SK-N-SH (cell line): ENCODE results near the gene SLC6A8. TPM values are rescaled to one million over a fixed set of nuclear protein-coding genes. Genes with fewer than 3 reads are reported as not detected.
A peak's percentile ranks its signal among the peaks of the same experiment; 100 is the strongest.

ENCODE experiments used
- CTCF ChIA-PET: fragments of 300-600, 350-600 bp; formaldehyde crosslinking; extraction: SDS; loops from one replicate; lab custom pipeline; 2021; lab: Yijun Ruan, JAX
- POLR2A ChIA-PET: fragments of 350-600 bp; sonication (Branson Sonifier 250); formaldehyde crosslinking; extraction: SDS; loops from one replicate; lab custom pipeline; 2020; ENCODE audit warnings: antibody characterized with exemption, inconsistent platforms; lab: Yijun Ruan, JAX
- DNase-seq: peaks from one replicate; pipeline ENCODE4 v3.0.0; 2012
- H2AFZ ChIP-seq: fragments of 200-600 bp; sonication (generic); 2 replicates; pipeline ENCODE4 v1.8.1; 2016; ENCODE audit warnings: antibody characterized with exemption, mild to moderate bottlenecking, low read depth
- H3F3A ChIP-seq: fragments of 200-600 bp; sonication (generic); replicated peaks from 2 replicates; pipeline ENCODE3; 2016; ENCODE audit warnings: antibody characterized with exemption, mild to moderate bottlenecking; ENCODE audit not compliant: insufficient read depth
- H3K27ac ChIP-seq, 2 experiments: fragments of 200-500 bp in 1 of 2; fragments of 200-600 bp in 1 of 2; sonication (Bioruptor generic) in 1 of 2; sonication (generic), shearing (Covaris generic) in 1 of 2; 2 replicates each; pipeline versions ENCODE4 v1.5.1 to v1.6.1; 2014 to 2016; ENCODE audit warnings: low read depth in 2 of 2, inconsistent platforms in 1 of 2, low read length in 1 of 2, mild to moderate bottlenecking in 1 of 2, mixed read lengths in 1 of 2
- H3K27me3 ChIP-seq: fragments of 200-600 bp; sonication (generic), shearing (Covaris generic); 2 replicates; pipeline ENCODE4 v1.6.1; 2016; ENCODE audit warnings: mixed run types; ENCODE audit not compliant: insufficient read depth
- H3K36me3 ChIP-seq, 2 experiments: fragments of 200-500 bp in 1 of 2; fragments of 200-600 bp in 1 of 2; sonication (Bioruptor generic) in 1 of 2; sonication (generic) in 1 of 2; replicated peaks in 1 of 2; 2 replicates each; pipeline versions ENCODE3 to v1.5.1; 2014 to 2016; ENCODE audit warnings: low read length in 1 of 2, mild to moderate bottlenecking in 1 of 2; ENCODE audit not compliant: insufficient read depth in 2 of 2, control insufficient read depth in 1 of 2
- H3K4me1 ChIP-seq, 2 experiments: fragments of 200-500 bp in 1 of 2; fragments of 200-600 bp in 1 of 2; sonication (Bioruptor generic) in 1 of 2; sonication (generic), shearing (Covaris generic) in 1 of 2; 2 replicates each; pipeline versions ENCODE4 v1.5.1 to v1.6.1; 2014 to 2016; ENCODE audit warnings: low read depth in 1 of 2, low read length in 1 of 2, mixed run types in 1 of 2; ENCODE audit not compliant: insufficient read depth in 2 of 2, control insufficient read depth in 1 of 2
- H3K4me2 ChIP-seq: fragments of 200-600 bp; sonication (generic), shearing (Covaris generic); 2 replicates; pipeline ENCODE4 v1.6.1; 2017; ENCODE audit warnings: mixed run types
- H3K4me3 ChIP-seq, 2 experiments: fragments of 200-500 bp in 1 of 2; fragments of 200-600 bp in 1 of 2; sonication (Bioruptor generic) in 1 of 2; sonication (generic), shearing (Covaris generic) in 1 of 2; 2 replicates each; pipeline versions ENCODE4 v1.5.1 to v1.8.1; 2014 to 2016; ENCODE audit warnings: low read depth in 2 of 2, inconsistent platforms in 1 of 2, low read length in 1 of 2, mild to moderate bottlenecking in 1 of 2, mixed read lengths in 1 of 2, moderate library complexity in 1 of 2
- H3K79me2 ChIP-seq: fragments of 200-600 bp; sonication (generic); 2 replicates; pipeline ENCODE4 v1.8.1; 2017; ENCODE audit warnings: mild to moderate bottlenecking; ENCODE audit not compliant: insufficient read depth
- H3K9ac ChIP-seq: fragments of 200-600 bp; sonication (generic); 2 replicates; pipeline ENCODE4 v1.6.1; 2017; ENCODE audit warnings: mixed run types
- H3K9me2 ChIP-seq: fragments of 200-600 bp; sonication (generic); 2 replicates; pipeline ENCODE4 v1.6.1; 2017; ENCODE audit warnings: mixed run types
- H3K9me3 ChIP-seq: fragments of 200-600 bp; sonication (generic); 2 replicates; pipeline ENCODE4 v1.6.1; 2017; ENCODE audit warnings: mixed run types, mild to moderate bottlenecking, moderate library complexity
- H4K20me1 ChIP-seq: fragments of 200-600 bp; sonication (generic); 2 replicates; pipeline ENCODE4 v1.6.1; 2017; ENCODE audit warnings: mild to moderate bottlenecking, mixed run types; ENCODE audit not compliant: insufficient read depth
- CHD2 ChIP-seq: fragments of 150-350 bp; IDR thresholded peaks from 2 replicates; pipeline ENCODE4 v1.6.1; 2018; ENCODE audit warnings: low read length; ENCODE audit not compliant: partially characterized antibody
- ELF1 ChIP-seq: IDR thresholded peaks from 2 replicates; pipeline ENCODE4 v1.4.0; 2012
- EZH2phosphoT487 ChIP-seq: fragments of 200-600 bp; sonication (generic); IDR thresholded peaks from 2 replicates; pipeline ENCODE4 v1.6.1; 2017; ENCODE audit warnings: low read depth, mixed run types, mild to moderate bottlenecking, antibody characterized with exemption, moderate library complexity, borderline replicate concordance
- FOXJ3 ChIP-seq: sonication (generic); formaldehyde crosslinking; IDR thresholded peaks from 2 replicates; pipeline ENCODE4 v1.5.1; 2020; ENCODE audit warnings: mild to moderate bottlenecking, missing genetic modification reagents
- JUND ChIP-seq: IDR thresholded peaks from 2 replicates; pipeline ENCODE4 v1.4.0; 2012
- RCOR1 ChIP-seq: fragments of 150-350 bp; IDR thresholded peaks from 2 replicates; pipeline ENCODE4 v1.6.1; 2017; ENCODE audit warnings: antibody characterized with exemption, low read length
- TCF12 ChIP-seq: IDR thresholded peaks from 2 replicates; pipeline ENCODE4 v1.4.0; 2012
- TEAD4 ChIP-seq: IDR thresholded peaks from 2 replicates; pipeline ENCODE4 v1.4.0; 2012; ENCODE audit warnings: mild to moderate bottlenecking, borderline replicate concordance; ENCODE audit not compliant: insufficient read depth
- YY1 ChIP-seq: IDR thresholded peaks from 2 replicates; pipeline ENCODE4 v1.4.0; 2012; ENCODE audit warnings: low read depth, mild to moderate bottlenecking
- WGBS: methylation state at CpG from one replicate; pipeline ENCODE4 v1.1.6; 2017; ENCODE audit warnings: low lambda C conversion rate; 5-methylcytosine and 5-hydroxymethylcytosine counted together
- polyA plus RNA-seq, 3 experiments: library from polyadenylated mRNA; depleted of rRNA; stranded (reverse); fragments of >200 nt; gene quantifications; 2 replicates each; pipeline ENCODE4 v1.2.3, GENCODE V29; 2012
- TF ChIP-seq, protein P1 (sequence below): IDR thresholded peaks from 2 replicates; pipeline ENCODE4 v1.4.0; 2012; ENCODE audit warnings: low read depth
- TF ChIP-seq, protein P2 (sequence below): fragments of 200-600 bp; sonication (generic); IDR thresholded peaks from 2 replicates; pipeline ENCODE4 v1.6.1; 2017; ENCODE audit warnings: antibody characterized with exemption, mild to moderate bottlenecking, moderate library complexity
- TF ChIP-seq, protein P3 (sequence below): fragments of 150-350 bp; IDR thresholded peaks from 2 replicates; pipeline ENCODE4 v1.6.1; 2016; ENCODE audit warnings: mild to moderate bottlenecking, low read depth, low read length
- TF ChIP-seq, protein P4 (sequence below): IDR thresholded peaks from 2 replicates; pipeline ENCODE4 v1.6.1; 2012; ENCODE audit warnings: mild to moderate bottlenecking, low read depth, low read length, moderate library complexity
- TF ChIP-seq, protein P5 (sequence below): fragments of 150-350 bp; IDR thresholded peaks from 2 replicates; pipeline ENCODE4 v1.6.1; 2017; ENCODE audit warnings: antibody characterized with exemption, low read length, low read depth, borderline replicate concordance

The SLC6A8 gene
- polyA plus RNA-seq, 1 of the 3 experiments (the other 2 are of a cell fraction), result 30.8 TPM

DNA sequence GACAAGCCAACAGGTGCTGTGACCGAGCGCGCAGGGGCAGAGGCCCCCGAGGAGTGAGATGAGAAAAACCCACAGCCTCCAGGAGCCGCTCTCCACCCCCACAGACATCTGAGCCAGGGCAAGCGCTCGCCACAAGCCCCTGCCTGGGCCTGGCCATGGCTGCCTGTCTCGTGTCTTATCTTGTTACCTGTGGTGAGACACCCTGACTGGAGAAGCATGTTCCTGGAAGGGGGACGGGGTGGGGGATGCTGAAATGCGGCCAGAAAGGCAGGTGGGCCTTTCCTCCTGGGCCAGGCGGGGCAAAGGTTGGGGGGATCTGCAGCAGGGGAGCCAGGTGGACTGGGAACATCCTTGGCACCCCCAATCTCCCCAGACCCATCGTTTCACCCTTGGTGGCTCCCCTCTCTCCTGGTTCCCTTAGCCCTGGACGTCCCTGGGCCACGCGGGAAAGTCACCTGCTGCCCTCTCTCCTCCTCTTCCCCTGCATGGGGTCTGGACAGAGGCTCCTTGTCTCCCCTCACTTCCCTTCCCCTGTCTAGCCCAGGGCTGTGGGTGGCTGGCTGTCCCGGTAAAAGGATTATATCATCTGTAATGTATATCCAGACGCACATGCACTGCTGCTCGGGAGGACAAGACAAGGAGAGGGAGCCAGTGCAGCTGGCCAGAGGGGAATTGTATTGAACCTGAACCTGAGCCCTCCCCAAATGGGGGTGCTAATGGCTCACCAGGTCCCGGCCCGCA, 49.1 kb upstream of the SLC6A8 start:
- no peak overlapping the region for H3K9ac ChIP-seq
- no peaks in the 10 kb centered on the region for H3K36me3 ChIP-seq
- POLR2A ChIA-PET, result interaction anchor here (0.6 kb wide), 2 partner anchors 22 to 262 kb away, joined by 3 read pairs; no protein-coding TSS in a partner anchor
- WGBS, result 48% methylated on average over 16 of the region's 20 CpGs
- no peaks in the 10 kb centered on the region for H3K79me2 ChIP-seq
- DNase-seq, result peak; percentile 69
- H3K4me2 ChIP-seq, result no peak overlapping the region
- no peaks in the 10 kb centered on the region for H3F3A ChIP-seq
- no peak overlapping the region for H2AFZ ChIP-seq
- no peaks in the 10 kb centered on the region for H3K9me2 ChIP-seq
- peaks cover 0 to 22% of the 10 kb centered on the region in 2 experiments; a peak in 1 of 4 replicates for H3K4me1 ChIP-seq
- no peaks in the 10 kb centered on the region for H3K9me3 ChIP-seq
- H3K27me3 ChIP-seq, result peaks cover 61% of the 10 kb centered on the region
- CTCF ChIA-PET, result interaction anchor here (1.0 to 1.8 kb wide), 6 partner anchors 11 to 168 kb away, joined by 3 to 6 read pairs (median 4); partner anchors contain the start of gene HAUS7
- H3K27ac ChIP-seq, result peak overlapping the region in 1 of 2 experiments; percentile 47; a peak in 1 of 4 replicates
- H4K20me1 ChIP-seq, result no peaks in the 10 kb centered on the region
- H3K4me3 ChIP-seq, result no peak overlapping the region
- TF ChIP-seq JUND, result no peak
- TF ChIP-seq YY1, result no peak
- TF ChIP-seq TCF12, result no peak
- TF ChIP-seq, protein P1, sequence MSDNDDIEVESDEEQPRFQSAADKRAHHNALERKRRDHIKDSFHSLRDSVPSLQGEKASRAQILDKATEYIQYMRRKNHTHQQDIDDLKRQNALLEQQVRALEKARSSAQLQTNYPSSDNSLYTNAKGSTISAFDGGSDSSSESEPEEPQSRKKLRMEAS, result no peak
- no peak for TF ChIP-seq CHD2
- TF ChIP-seq, protein P2, sequence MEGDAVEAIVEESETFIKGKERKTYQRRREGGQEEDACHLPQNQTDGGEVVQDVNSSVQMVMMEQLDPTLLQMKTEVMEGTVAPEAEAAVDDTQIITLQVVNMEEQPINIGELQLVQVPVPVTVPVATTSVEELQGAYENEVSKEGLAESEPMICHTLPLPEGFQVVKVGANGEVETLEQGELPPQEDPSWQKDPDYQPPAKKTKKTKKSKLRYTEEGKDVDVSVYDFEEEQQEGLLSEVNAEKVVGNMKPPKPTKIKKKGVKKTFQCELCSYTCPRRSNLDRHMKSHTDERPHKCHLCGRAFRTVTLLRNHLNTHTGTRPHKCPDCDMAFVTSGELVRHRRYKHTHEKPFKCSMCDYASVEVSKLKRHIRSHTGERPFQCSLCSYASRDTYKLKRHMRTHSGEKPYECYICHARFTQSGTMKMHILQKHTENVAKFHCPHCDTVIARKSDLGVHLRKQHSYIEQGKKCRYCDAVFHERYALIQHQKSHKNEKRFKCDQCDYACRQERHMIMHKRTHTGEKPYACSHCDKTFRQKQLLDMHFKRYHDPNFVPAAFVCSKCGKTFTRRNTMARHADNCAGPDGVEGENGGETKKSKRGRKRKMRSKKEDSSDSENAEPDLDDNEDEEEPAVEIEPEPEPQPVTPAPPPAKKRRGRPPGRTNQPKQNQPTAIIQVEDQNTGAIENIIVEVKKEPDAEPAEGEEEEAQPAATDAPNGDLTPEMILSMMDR, result no peak

DNA sequence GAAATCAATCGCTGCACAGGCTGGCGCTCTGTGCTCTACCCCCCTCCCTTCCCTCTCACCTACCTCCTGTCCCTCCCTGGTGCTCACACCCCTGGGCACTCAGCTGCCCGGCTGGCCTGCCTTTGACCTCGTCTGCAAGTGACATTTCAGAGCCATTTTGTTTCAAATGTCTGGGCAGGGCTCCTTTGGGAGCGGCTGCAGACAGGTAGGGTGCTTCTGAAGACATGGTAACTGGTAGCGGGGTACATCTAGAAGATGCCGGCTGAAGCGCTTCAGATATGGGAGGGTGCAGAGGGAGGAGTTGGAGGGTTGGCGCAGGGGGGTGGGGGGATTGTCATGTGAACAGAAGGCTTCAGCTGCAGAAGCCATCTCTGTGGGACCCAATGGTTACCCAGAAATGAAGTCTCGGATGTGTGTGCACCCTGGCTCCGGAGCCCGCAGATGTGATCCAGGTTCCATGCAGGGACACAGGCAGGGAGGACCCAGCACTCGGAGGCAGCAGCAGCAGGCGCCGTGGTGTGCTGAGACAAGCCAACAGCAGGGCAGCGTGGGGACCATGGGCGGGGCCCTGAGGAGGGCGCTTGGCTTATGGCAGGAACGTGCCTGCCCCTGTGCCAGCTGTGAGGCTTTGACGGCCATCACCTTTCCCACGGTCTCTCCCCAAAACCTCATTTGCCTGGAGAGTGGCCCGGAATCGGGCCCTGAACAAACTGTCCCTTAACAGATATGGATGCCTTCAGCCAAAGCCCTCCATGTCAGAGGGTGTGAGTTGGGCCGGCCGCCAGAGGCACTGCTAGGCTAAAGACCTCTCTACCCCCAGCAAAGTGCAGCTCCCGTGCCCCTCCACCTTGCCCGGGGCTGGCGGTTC, 48.3 kb upstream of the SLC6A8 start:
- WGBS, result 42% methylated on average over 17 of the region's 28 CpGs
- no peaks in the 10 kb centered on the region for H3K36me3 ChIP-seq
- H3K4me2 ChIP-seq, result no peak overlapping the region
- POLR2A ChIA-PET, result interaction anchor here (0.6 kb wide), 1 partner anchor 262 kb away, joined by 3 read pairs; no protein-coding TSS in a partner anchor
- no peaks in the 10 kb centered on the region for H3K79me2 ChIP-seq
- no peaks in the 10 kb centered on the region for H4K20me1 ChIP-seq
- DNase-seq, result no peak
- CTCF ChIA-PET, result interaction anchor here (1.2 to 1.9 kb wide), 8 partner anchors 28 to 169 kb away, joined by 3 to 11 read pairs (median 4); partner anchors contain the start of gene HAUS7
- no peak overlapping the region for H2AFZ ChIP-seq
- peak overlapping the region in 1 of 2 experiments; percentile 47; a peak in 1 of 4 replicates for H3K27ac ChIP-seq
- no peaks in the 10 kb centered on the region for H3K9me2 ChIP-seq
- no peak overlapping the region for H3K4me3 ChIP-seq
- peaks cover 57% of the 10 kb centered on the region for H3K27me3 ChIP-seq
- peaks cover 0 to 22% of the 10 kb centered on the region in 2 experiments; a peak in 1 of 4 replicates for H3K4me1 ChIP-seq
- H3F3A ChIP-seq, result no peaks in the 10 kb centered on the region
- no peak overlapping the region for H3K9ac ChIP-seq
- no peaks in the 10 kb centered on the region for H3K9me3 ChIP-seq
- TF ChIP-seq FOXJ3, result no peak
- no peak for TF ChIP-seq CHD2
- TF ChIP-seq, protein P3, sequence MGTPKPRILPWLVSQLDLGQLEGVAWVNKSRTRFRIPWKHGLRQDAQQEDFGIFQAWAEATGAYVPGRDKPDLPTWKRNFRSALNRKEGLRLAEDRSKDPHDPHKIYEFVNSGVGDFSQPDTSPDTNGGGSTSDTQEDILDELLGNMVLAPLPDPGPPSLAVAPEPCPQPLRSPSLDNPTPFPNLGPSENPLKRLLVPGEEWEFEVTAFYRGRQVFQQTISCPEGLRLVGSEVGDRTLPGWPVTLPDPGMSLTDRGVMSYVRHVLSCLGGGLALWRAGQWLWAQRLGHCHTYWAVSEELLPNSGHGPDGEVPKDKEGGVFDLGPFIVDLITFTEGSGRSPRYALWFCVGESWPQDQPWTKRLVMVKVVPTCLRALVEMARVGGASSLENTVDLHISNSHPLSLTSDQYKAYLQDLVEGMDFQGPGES, result no peak
- TF ChIP-seq EZH2phosphoT487, result no peak
- no peak for TF ChIP-seq JUND
- no peak for TF ChIP-seq TEAD4
- no peak for TF ChIP-seq RCOR1
- TF ChIP-seq ELF1, result no peak
- TF ChIP-seq, protein P4, sequence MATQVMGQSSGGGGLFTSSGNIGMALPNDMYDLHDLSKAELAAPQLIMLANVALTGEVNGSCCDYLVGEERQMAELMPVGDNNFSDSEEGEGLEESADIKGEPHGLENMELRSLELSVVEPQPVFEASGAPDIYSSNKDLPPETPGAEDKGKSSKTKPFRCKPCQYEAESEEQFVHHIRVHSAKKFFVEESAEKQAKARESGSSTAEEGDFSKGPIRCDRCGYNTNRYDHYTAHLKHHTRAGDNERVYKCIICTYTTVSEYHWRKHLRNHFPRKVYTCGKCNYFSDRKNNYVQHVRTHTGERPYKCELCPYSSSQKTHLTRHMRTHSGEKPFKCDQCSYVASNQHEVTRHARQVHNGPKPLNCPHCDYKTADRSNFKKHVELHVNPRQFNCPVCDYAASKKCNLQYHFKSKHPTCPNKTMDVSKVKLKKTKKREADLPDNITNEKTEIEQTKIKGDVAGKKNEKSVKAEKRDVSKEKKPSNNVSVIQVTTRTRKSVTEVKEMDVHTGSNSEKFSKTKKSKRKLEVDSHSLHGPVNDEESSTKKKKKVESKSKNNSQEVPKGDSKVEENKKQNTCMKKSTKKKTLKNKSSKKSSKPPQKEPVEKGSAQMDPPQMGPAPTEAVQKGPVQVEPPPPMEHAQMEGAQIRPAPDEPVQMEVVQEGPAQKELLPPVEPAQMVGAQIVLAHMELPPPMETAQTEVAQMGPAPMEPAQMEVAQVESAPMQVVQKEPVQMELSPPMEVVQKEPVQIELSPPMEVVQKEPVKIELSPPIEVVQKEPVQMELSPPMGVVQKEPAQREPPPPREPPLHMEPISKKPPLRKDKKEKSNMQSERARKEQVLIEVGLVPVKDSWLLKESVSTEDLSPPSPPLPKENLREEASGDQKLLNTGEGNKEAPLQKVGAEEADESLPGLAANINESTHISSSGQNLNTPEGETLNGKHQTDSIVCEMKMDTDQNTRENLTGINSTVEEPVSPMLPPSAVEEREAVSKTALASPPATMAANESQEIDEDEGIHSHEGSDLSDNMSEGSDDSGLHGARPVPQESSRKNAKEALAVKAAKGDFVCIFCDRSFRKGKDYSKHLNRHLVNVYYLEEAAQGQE, result no peak
- TF ChIP-seq, protein P5, sequence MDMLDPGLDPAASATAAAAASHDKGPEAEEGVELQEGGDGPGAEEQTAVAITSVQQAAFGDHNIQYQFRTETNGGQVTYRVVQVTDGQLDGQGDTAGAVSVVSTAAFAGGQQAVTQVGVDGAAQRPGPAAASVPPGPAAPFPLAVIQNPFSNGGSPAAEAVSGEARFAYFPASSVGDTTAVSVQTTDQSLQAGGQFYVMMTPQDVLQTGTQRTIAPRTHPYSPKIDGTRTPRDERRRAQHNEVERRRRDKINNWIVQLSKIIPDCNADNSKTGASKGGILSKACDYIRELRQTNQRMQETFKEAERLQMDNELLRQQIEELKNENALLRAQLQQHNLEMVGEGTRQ, result no peak
- TF ChIP-seq YY1, result no peak
